ENCODE measurements around the gene ULK4.

DNA sequence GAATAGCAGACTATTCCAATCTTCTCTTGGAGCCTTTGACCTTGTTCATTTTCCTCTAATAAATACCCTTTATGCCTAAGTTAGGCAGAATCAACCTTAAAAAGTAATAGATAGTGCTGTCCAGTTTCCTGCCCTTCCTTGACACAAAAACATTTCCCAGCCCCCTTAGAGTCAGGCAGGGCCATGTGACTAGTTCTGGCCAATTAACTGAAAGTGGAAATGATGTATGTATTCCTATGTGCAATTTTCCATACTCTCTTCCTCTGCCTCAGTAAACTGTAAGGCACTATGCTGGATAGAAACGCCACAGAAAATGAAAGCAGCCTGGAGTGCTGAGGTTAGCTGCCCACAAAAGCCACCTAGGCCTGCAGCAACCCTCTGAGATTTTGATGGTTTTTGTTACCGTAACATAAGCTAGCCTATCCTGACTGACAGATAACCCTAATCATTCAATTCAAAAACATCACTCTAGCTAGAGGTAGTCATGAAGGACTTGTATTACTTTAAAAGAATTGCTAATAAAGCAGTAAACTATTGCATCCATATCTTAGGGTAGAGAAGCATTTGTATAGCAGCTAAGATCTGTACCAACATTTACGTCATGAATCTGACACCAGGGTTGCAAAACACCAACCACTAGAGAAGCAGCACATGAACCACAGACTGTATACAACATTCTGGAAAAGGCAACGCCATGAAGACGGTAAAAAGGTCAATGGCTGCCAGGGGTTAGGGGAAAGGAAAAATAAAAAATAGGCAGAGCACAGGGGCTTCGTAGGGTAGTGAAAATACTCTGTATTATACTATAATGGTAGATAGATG, 112.9 kb downstream of the ULK4 start:
- TF ChIP-seq, protein P1, sequence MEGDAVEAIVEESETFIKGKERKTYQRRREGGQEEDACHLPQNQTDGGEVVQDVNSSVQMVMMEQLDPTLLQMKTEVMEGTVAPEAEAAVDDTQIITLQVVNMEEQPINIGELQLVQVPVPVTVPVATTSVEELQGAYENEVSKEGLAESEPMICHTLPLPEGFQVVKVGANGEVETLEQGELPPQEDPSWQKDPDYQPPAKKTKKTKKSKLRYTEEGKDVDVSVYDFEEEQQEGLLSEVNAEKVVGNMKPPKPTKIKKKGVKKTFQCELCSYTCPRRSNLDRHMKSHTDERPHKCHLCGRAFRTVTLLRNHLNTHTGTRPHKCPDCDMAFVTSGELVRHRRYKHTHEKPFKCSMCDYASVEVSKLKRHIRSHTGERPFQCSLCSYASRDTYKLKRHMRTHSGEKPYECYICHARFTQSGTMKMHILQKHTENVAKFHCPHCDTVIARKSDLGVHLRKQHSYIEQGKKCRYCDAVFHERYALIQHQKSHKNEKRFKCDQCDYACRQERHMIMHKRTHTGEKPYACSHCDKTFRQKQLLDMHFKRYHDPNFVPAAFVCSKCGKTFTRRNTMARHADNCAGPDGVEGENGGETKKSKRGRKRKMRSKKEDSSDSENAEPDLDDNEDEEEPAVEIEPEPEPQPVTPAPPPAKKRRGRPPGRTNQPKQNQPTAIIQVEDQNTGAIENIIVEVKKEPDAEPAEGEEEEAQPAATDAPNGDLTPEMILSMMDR (IDR thresholded peaks at IDR 0.05 in 8 of 11, conservative IDR thresholded peaks at IDR 0.05 in 3 of 11) = no peak
- TF ChIP-seq POLR2A (IDR thresholded peaks at IDR 0.05) = no peak
- TF ChIP-seq POLR2AphosphoS5 (IDR thresholded peaks at IDR 0.05) = no peak

All from spleen (tissue), 7 donors.